ENCODE results near the gene POLR1G.

DNA sequence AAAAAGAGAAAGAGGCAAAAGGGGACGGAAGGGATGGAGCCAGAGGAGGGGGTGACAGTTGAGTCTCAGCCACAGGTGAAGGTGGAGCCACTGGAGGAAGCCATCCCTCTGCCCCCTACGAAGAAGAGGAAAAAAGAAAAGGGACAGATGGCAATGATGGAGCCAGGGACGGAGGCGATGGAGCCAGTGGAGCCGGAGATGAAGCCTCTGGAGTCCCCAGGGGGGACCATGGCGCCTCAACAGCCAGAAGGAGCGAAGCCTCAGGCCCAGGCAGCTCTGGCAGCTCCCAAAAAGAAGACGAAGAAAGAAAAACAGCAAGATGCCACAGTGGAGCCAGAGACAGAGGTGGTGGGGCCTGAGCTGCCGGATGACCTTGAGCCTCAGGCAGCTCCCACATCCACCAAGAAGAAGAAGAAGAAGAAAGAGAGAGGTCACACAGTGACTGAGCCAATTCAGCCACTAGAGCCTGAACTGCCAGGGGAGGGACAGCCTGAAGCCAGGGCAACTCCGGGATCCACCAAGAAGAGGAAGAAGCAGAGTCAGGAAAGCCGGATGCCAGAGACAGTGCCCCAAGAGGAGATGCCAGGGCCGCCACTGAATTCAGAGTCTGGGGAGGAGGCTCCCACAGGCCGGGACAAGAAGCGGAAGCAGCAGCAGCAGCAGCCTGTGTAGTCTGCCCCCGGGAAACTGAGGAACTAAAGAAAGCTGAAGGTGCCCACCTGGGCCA lies 2.5 kb downstream of the POLR1G start:
- TF ChIP-seq CTCF (IDR thresholded peaks at IDR 0.05; ENCODE audit: extremely low read depth in 1 of 2, insufficient read depth in 1 of 2, low read depth in 1 of 2, low read length in 2 of 2) (no peak), EZH2 (IDR thresholded peaks at IDR 0.05; ENCODE audit: borderline replicate concordance, low read depth, low read length, severe bottlenecking) (no peak), FOS (IDR thresholded peaks at IDR 0.05; ENCODE audit: borderline replicate concordance, insufficient read depth, low read length) (no peak), POLR2A (IDR thresholded peaks at IDR 0.05; ENCODE audit: low read depth, low read length) (no peak), POLR2AphosphoS5 (IDR thresholded peaks at IDR 0.05; ENCODE audit: insufficient read depth, low read depth, low read length) (no peak), JUN (IDR thresholded peaks at IDR 0.05; ENCODE audit: borderline replicate concordance, insufficient read depth, insufficient read length, low read depth) (no peak), MYC (IDR thresholded peaks at IDR 0.05; ENCODE audit: low read depth, low read length) (no peak)
- TF ChIP-seq, protein P1, sequence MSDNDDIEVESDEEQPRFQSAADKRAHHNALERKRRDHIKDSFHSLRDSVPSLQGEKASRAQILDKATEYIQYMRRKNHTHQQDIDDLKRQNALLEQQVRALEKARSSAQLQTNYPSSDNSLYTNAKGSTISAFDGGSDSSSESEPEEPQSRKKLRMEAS (IDR thresholded peaks at IDR 0.05; ENCODE audit: insufficient read depth, insufficient read length) = no peak
